HG03060 (cell line): Measurements from ENCODE around the gene OR4N5.

Source experiments
- ATAC-seq: cut with Tn5 transposase; IDR thresholded peaks from one replicate; pipeline ENCODE4 v1.9.1; 2021; ENCODE audit warnings: low read depth, moderate number of reproducible peaks; ENCODE audit not compliant: unreplicated experiment

Gene OR4N5

GRCh38 chr14:20194101-20194500, 55.5 kb downstream of the OR4N5 start:
- ATAC-seq = no peak
